IPS-18c (cell line): ENCODE measurements around the gene EFCAB5.
"Not testable (repeated sequence)": the region's sequence is repeated elsewhere in the genome, so short reads cannot be mapped to it uniquely, and the experiment has no call there.

Experiments
- H3K4me3 ChIP-seq: 2 replicates; pipeline ENCODE4 v1.7.0; 2013; ENCODE audit warnings: low read depth, mild to moderate bottlenecking, low read length, moderate library complexity; ENCODE audit not compliant: insufficient read depth
- H3K9me3 ChIP-seq: one replicate; pipeline ENCODE4 v1.6.1; 2013; ENCODE audit warnings: mild to moderate bottlenecking, low read length, moderate library complexity; ENCODE audit not compliant: control insufficient read depth, insufficient read depth

The EFCAB5 gene

DNA sequence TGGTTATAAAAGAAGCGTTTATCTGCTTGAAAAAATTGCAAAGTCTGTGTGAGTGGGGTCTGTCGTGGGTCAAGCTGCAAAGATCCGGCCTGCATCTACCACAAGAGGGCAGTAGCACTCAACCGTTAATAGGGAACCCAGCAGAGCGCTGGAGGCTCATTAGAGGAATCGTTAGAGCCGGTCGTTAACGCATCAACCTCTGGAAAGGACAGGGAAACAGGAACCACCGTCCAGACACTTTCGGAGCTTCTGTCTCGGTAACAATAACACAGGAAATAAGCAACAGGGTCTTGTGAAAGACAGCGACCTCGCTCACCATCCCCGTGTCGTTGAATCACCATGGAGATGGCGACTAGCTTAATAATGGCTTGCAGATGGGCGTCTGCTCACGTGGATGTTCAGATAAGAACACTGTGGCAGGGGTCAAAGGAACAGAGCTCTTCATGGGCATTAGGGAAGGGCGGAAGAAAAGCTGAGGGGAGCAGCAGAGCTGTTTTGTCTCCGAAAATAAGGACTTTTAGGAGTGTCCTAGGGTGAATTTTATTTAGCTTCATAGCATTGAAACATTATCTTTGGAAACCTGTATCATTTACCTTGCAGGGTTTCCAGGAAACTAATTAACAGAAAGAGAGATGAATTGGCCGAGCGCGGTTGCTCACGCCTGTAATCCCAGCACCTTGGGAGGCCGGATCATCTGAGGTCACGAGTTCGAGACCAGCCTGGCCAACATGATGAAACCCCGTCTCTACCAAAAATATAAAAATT, 163.3 kb downstream of the EFCAB5 start:
- Histone ChIP-seq H3K9me3 (no peaks in the 10 kb centered on the region), H3K4me3 (peak overlapping the region; percentile 34)

GRCh38 chr17:30112794-30113193, 171.4 kb downstream of the EFCAB5 start:
- H3K4me3 ChIP-seq, result no peak overlapping the region
- H3K9me3 ChIP-seq, result no peaks in the 10 kb centered on the region

DNA sequence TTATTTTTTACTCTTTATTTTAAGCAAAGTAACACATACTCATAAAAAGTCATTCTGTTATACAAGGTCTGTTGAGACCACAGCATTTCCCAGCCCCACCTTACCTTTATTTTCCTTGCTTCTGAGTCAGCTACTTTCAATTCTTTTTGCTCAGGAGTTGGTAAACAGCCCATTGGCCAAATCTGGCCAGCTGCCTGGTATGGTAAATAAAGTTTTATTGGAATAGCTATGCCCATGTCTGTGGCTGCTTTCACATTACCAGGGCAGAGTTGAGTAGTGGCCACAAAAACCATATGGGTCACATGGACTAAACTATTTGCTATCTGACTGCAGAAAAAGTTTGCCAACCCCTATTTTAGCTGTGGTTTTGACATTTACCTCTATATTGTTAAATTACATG, 171.8 kb downstream of the EFCAB5 start:
- H3K4me3 ChIP-seq, result no peak overlapping the region
- no peaks in the 10 kb centered on the region for H3K9me3 ChIP-seq

DNA sequence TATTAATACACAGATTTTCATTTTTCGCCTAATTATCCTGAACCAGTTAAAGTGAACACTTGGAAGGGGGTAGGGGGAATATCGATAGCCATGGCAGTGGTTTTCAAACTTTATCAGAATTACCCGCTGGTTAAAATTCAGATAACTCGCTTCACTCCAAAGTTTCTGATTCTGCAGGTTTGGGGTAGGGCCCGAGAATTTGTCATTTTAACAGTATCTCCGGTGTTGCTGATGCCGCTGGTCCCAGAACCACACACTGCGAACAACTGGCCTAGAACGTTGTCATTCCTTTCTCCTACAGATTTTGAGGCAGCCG, 174.9 kb downstream of the EFCAB5 start:
- no peaks in the 10 kb centered on the region for H3K9me3 ChIP-seq
- peak overlapping the region; percentile 91 for H3K4me3 ChIP-seq

- H3K9me3 ChIP-seq, result no peaks in the 10 kb centered on the region
- peak within 1 kb of the TSS; percentile 91 for H3K4me3 ChIP-seq
These were observed 175.5 kb downstream of the EFCAB5 start, which contains the start of gene NSRP1 for GRCh38 chr17:30116661-30117551. Gene NSRP1 (plus strand): TSS chr17:30116816. CDS start chr17:30116844, 28 bp downstream.

DNA sequence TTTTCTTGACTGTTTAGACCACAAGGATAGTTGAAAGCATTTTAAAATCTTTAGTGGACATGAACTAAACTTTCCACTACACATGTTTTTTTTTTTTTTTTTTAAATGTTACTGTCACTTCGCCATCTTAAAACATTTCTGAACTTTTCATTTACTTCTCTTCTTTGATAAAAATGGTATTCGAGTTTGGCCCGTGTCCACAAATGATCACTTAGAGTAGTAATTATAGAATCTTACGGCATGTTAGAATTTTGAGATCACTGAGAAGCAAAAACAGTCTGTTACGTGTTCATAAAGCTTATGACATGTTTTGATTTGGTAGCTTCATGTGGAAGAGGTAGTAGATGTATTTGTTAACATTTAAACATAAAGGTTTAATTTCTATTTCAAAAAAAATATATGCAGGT, 176.2 kb downstream of the EFCAB5 start:
- Histone ChIP-seq H3K9me3 (no peaks in the 10 kb centered on the region), H3K4me3 (peak overlapping the region; percentile 91; the same call in 1 of the 2 replicates)

DNA sequence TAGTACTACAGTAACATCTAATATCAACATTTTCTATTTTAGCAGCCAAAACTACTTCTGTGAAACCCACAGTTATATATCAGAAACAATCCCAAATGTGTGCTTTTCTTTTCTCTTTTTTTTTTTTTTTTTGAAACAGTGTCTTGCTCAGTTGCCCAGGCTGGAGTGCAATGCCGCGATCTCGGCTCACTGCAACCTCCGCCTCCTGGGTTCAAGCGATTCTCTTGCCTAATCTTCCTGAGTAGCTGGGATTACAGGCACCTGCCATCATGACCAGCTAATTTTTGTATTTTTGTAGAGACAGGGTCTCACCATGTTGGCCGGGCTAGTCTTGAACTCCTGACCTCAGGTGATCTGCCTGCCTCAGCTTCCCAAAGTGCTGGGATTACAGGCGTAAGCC, 177.2 kb downstream of the EFCAB5 start:
- H3K9me3 ChIP-seq, H3K4me3 ChIP-seq: not testable (repeated sequence)

DNA sequence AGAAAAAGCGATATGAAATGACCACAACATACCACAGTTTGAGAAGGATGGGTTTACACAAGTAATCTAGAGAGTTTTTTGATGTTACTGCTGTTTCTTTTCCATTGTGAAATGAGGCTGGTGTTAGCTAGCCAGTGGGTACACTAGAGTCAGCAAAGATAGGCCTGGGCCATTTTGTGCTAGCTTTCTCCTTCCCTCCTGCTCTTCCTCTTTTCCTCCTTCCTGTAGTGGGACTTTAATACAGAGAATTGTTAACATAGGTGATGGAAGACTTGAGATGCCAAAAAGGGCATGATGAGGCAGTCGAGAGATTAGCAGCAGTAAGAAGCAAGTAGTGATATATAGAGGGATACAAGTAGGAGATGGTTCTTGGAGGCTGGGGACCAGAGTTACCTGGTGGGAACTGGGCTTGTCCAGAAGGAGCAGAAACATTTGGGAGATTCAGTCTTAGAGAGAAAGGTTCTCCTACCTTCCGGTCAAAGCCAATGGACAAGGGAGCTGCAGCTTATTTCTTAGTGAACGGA, 182.9 kb downstream of the EFCAB5 start:
- H3K9me3 ChIP-seq, result no peaks in the 10 kb centered on the region
- no peak overlapping the region for H3K4me3 ChIP-seq

DNA sequence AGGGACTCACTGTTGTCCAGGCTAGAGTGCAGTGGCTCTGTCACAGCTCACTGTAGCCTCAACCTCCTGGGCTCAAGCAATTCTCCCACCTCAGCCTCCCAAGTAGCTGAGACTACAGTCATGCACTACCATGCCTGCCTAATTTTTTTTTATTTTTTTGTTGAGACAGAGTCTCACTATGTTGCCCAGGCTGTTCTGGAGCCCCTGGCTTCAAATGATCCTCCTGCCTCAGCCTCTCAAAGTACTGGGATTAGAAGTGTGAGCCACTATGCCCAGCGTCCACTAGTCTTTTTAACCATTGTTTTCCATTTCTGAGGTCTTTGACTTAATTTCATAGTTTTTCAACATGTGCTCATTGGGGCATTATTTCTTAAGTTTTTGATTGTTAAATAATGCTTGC, 188.7 kb downstream of the EFCAB5 start:
- H3K4me3 ChIP-seq, result no peak overlapping the region

DNA sequence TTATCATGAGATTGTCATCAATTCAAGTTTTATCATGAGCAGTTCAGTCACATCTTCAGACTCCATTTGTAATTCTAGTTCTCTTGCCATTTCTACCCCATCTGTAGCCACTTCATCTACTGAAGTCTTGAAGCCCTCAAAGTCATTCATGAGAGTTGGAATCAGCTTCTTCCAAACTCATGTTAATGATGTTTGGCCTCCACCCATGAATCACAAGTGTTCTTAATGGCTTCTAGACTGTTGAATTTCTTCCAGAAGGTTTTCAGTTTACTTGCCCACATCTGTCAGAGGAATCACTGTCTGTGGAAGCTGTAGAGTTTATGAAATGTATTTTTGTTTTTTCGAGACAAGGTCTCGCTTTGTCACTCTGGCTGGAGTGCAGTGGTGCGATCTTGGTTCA, 191.2 kb downstream of the EFCAB5 start:
- Histone ChIP-seq H3K4me3 (no peak overlapping the region), H3K9me3 (no peaks in the 10 kb centered on the region)

More for the DNA sequence above, 188.7 kb downstream of the EFCAB5 start:
- no peaks in the 10 kb centered on the region for H3K9me3 ChIP-seq

- H3K4me3 ChIP-seq, result no peak overlapping the region
- H3K9me3 ChIP-seq, result no peaks in the 10 kb centered on the region
These were observed 191.8 kb downstream of the EFCAB5 start for GRCh38 chr17:30133197-30133596.

GRCh38 chr17:30134551-30134950, 193.1 kb downstream of the EFCAB5 start:
- H3K4me3 ChIP-seq, result no peak overlapping the region
- no peaks in the 10 kb centered on the region for H3K9me3 ChIP-seq

DNA sequence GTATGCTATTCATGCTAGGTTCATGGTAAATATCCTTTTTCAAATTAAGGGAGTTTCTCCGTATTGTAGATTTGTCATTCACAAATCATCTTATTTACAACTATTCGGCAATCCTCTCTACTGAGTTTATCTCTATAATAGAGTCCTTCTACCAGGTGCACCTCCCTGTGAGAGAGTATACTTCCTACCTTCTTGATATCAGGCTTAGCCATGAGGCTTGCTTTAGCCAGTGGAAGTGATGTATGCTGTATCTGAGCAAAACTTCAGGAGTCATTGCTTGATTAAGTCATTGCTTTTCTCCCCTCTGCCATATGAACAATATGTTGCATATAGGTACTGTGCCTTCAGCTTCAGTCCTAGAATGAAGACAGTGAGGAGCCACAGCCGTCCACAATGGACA, 195.7 kb downstream of the EFCAB5 start:
- Histone ChIP-seq H3K4me3 (no peak overlapping the region), H3K9me3 (no peaks in the 10 kb centered on the region)

GRCh38 chr17:30147860-30148259, 206.4 kb downstream of the EFCAB5 start:
- H3K9me3 ChIP-seq, H3K4me3 ChIP-seq: not testable (repeated sequence)

DNA sequence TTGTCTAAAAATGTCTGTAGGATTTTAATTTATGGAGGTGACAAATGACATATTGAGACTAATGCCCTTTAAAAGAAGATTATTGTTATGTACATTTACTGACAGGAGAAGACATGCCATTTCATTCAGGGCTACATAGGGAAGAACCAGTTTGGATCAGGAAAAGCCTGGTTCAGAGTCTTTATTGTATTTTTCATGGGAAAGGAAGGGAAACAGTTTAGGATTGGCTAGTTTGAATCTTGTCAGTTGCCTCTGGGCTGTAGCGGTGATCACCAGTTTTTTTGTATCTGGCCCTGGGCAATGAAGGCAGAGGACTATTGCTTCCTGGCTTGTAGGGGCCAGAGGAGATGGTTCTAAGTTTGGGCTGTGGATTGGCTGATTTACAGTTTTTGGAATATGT, 206.9 kb downstream of the EFCAB5 start:
- Histone ChIP-seq H3K9me3 (no peaks in the 10 kb centered on the region), H3K4me3 (no peak overlapping the region)

DNA sequence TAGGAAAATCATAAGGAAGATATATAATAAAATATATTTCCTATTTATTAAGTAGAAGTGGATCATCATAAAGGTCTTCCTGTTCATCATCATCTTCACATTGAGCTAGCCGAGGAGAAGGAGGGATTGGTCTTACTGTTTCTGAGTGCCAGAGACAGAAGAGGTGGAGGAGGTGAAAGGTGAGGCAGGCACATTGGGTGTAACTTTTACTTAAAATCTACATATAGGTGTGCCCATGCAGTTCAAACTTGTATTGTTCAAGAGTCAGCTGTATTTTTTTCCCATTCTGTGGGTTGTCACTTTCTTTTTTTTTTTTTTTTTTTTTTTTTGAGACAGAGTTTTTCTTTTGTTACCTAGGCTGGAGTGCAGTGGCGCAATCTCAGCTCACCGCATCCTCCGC, 210.0 kb downstream of the EFCAB5 start:
- Histone ChIP-seq H3K9me3 (no peaks in the 10 kb centered on the region), H3K4me3 (no peak overlapping the region)

- Histone ChIP-seq H3K9me3 (no peaks in the 10 kb centered on the region), H3K4me3 (no peak overlapping the region)
These were observed 212.0 kb downstream of the EFCAB5 start for GRCh38 chr17:30153463-30153862.

DNA sequence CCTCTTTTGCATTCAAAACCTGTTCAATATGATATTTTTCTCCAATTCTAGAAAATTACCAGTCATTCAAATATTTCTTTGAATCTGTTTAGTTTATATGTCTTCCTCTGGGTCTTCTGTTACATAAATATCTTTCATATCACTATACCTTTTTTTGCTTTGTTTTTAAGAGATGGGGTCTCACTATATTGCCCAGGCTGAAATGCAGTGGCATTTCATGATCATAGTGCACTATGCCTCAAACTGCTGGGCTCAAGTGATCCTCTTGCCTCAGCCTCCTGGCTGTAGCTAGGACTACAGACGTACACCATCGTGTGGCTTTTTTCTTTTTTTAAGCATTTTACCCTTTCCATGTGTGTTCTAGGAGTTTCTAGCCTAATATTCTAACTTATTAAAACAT, 214.0 kb downstream of the EFCAB5 start:
- H3K9me3 ChIP-seq, result peaks cover 2% of the 10 kb centered on the region
- H3K4me3 ChIP-seq, result no peak overlapping the region
